GM23338 (cell line): ENCODE data around the gene EMILIN3.

ENCODE experiments used
- CREB1 ChIP-seq: fragments of 250-450 bp; sonication (Bioruptor Pico); IDR thresholded peaks from 2 replicates; pipeline ENCODE4 v1.5.0; 2020; ENCODE audit warnings: low read depth, mild to moderate bottlenecking, moderate library complexity
- CTCF ChIP-seq, 2 experiments: fragments of 200-600 bp in 1 of 2; sonication (generic) in 1 of 2; conservative IDR thresholded peaks; 2 replicates each; pipeline versions ENCODE4 v1.5.1 to v1.6.1; 2016 to 2017; ENCODE audit warnings: antibody characterized with exemption in 2 of 2, low read depth in 2 of 2, mild to moderate bottlenecking in 2 of 2, moderate library complexity in 1 of 2
- EZH2 ChIP-seq: fragments of 200-600 bp; sonication (generic); IDR thresholded peaks from one replicate; pipeline ENCODE4 v1.8.0; 2017; ENCODE audit warnings: antibody characterized with exemption, mild to moderate bottlenecking, low read depth; ENCODE audit not compliant: unreplicated experiment
- EZH2phosphoT487 ChIP-seq: fragments of 200-600 bp; sonication (generic); IDR thresholded peaks from one replicate; pipeline ENCODE4 v1.8.1; 2018; ENCODE audit warnings: antibody characterized with exemption; ENCODE audit not compliant: unreplicated experiment
- JUNB ChIP-seq: IDR thresholded peaks from one replicate; pipeline ENCODE4 v1.6.1; 2016; ENCODE audit warnings: antibody characterized with exemption; ENCODE audit not compliant: unreplicated experiment
- NANOG ChIP-seq: IDR thresholded peaks from 2 replicates; pipeline ENCODE4 v1.6.1; 2016; ENCODE audit warnings: antibody characterized with exemption, borderline replicate concordance
- POLR2AphosphoS5 ChIP-seq: IDR thresholded peaks from 2 replicates; pipeline ENCODE4 v1.6.1; 2016; ENCODE audit warnings: antibody characterized with exemption, low read depth
- REST ChIP-seq: IDR thresholded peaks from one replicate; pipeline ENCODE4 v1.6.1; 2018; ENCODE audit warnings: antibody characterized with exemption; ENCODE audit not compliant: unreplicated experiment
- STAT1 ChIP-seq: IDR thresholded peaks from one replicate; pipeline ENCODE4 v1.6.1; 2016; ENCODE audit warnings: antibody characterized with exemption; ENCODE audit not compliant: unreplicated experiment
- ZNF114 ChIP-seq: fragments of 250-450 bp; sonication (Bioruptor Pico); IDR thresholded peaks from 2 replicates; pipeline ENCODE4 v1.5.0; 2020; ENCODE audit warnings: mild to moderate bottlenecking, moderate library complexity
- ZNF331 ChIP-seq: fragments of 250-450 bp; sonication (Bioruptor Pico); IDR thresholded peaks from 2 replicates; pipeline ENCODE4 v1.5.0; 2020; ENCODE audit warnings: low read depth, mild to moderate bottlenecking, moderate library complexity

- no peak for TF ChIP-seq EZH2
- peak in 1 of 2 experiments; percentile 29; a peak in 2 of 4 replicates for TF ChIP-seq CTCF (conservative IDR thresholded peaks at IDR 0.05; ENCODE audit: low read depth in 2 of 2)
- no peak for TF ChIP-seq REST
- no peak for TF ChIP-seq POLR2AphosphoS5
- no peak for TF ChIP-seq EZH2phosphoT487
- no peak for TF ChIP-seq ZNF114 (CRISPR knock-in tag)
- no peak for TF ChIP-seq ZNF331 (CRISPR knock-in tag)
- no peak for TF ChIP-seq CREB1 (CRISPR knock-in tag)
- no peak for TF ChIP-seq JUNB
- no peak for TF ChIP-seq STAT1
- TF ChIP-seq NANOG = no peak
These were observed 14.0 kb downstream of the EMILIN3 start for GRCh38 chr20:41352666-41353065.
